Sigmoid colon (tissue), 3 donors: ENCODE measurements around the gene ARID5B.

Experiments
- POLR2A ChIP-seq, 2 donors: fragments of 450-650 bp; IDR thresholded peaks; one replicate each; pipeline ENCODE4 v1.6.1; 2016; ENCODE audit warnings: antibody characterized with exemption in 2 of 2, mild to moderate bottlenecking in 2 of 2, moderate library complexity in 2 of 2
- TF ChIP-seq, protein P1 (sequence below), 4 experiments: fragments of 450-650 bp in 3 of 4; fragments of 200-600 bp in 1 of 4; IDR thresholded peaks; one replicate each; pipeline ENCODE4 v1.5.1; 2016 to 2019; ENCODE audit warnings: antibody characterized with exemption in 4 of 4, mild to moderate bottlenecking in 3 of 4, moderate library complexity in 2 of 4

DNA sequence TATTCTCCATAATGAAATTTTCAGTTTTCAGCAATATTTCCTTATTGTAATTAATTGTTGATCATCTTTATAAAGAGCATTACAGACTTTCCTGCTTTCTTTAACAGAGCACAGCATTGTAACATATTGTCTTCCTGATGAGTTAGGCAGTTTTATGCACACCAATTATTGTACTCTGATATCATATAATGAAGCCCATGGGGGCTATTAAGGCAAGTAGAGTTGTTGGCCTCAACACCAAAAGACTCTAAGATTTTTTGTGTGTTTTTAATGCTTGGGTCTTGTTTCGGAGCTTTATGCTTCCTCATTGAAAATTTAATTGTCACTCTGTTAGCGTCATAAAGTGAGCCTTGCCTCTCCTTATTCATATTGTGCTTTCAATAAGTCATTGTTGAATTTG, 49.2 kb upstream of the ARID5B start:
- TF ChIP-seq, protein P1, sequence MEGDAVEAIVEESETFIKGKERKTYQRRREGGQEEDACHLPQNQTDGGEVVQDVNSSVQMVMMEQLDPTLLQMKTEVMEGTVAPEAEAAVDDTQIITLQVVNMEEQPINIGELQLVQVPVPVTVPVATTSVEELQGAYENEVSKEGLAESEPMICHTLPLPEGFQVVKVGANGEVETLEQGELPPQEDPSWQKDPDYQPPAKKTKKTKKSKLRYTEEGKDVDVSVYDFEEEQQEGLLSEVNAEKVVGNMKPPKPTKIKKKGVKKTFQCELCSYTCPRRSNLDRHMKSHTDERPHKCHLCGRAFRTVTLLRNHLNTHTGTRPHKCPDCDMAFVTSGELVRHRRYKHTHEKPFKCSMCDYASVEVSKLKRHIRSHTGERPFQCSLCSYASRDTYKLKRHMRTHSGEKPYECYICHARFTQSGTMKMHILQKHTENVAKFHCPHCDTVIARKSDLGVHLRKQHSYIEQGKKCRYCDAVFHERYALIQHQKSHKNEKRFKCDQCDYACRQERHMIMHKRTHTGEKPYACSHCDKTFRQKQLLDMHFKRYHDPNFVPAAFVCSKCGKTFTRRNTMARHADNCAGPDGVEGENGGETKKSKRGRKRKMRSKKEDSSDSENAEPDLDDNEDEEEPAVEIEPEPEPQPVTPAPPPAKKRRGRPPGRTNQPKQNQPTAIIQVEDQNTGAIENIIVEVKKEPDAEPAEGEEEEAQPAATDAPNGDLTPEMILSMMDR (IDR thresholded peaks at IDR 0.05), result no peak
- no peak for TF ChIP-seq POLR2A (IDR thresholded peaks at IDR 0.05)
